Ectodermal cell (in vitro differentiated cells): ENCODE results near the gene CLASP2.
A peak's percentile ranks its signal among the peaks of the same experiment; 100 is the strongest.
"Not testable (repeated sequence)": the region's sequence is repeated elsewhere in the genome, so short reads cannot be mapped to it uniquely, and the experiment has no call there.

ENCODE experiments used
- H3K27ac ChIP-seq: 2 replicates; pipeline ENCODE4 v1.7.0; 2013; ENCODE audit warnings: mild to moderate bottlenecking, low read depth, low read length; ENCODE audit not compliant: insufficient read depth, poor library complexity, severe bottlenecking
- H3K27me3 ChIP-seq: 2 replicates; pipeline ENCODE4 v1.7.0; 2013; ENCODE audit warnings: mild to moderate bottlenecking, low read length; ENCODE audit not compliant: insufficient read depth, control insufficient read depth, poor library complexity, severe bottlenecking
- H3K36me3 ChIP-seq: one replicate; pipeline ENCODE4 v1.7.0; 2013; ENCODE audit warnings: low read length; ENCODE audit not compliant: control insufficient read depth, insufficient read depth
- H3K4me1 ChIP-seq: one replicate; pipeline ENCODE4 v1.7.0; 2013; ENCODE audit warnings: low read length; ENCODE audit not compliant: control insufficient read depth, insufficient read depth
- H3K4me3 ChIP-seq: 2 replicates; pipeline ENCODE4 v1.7.0; 2013; ENCODE audit warnings: low read depth, low read length, control low read depth; ENCODE audit not compliant: insufficient read depth
- H3K9me3 ChIP-seq: 2 replicates; pipeline ENCODE4 v1.7.0; 2013; ENCODE audit warnings: mild to moderate bottlenecking, low read length, moderate library complexity; ENCODE audit not compliant: control insufficient read depth
- WGBS, 2 experiments: methylation state at CpG; one replicate each; pipeline ENCODE4 v1.1.7; 2013; ENCODE audit warnings: missing lambda C conversion rate in 2 of 2; 5-methylcytosine and 5-hydroxymethylcytosine counted together

Gene CLASP2

DNA sequence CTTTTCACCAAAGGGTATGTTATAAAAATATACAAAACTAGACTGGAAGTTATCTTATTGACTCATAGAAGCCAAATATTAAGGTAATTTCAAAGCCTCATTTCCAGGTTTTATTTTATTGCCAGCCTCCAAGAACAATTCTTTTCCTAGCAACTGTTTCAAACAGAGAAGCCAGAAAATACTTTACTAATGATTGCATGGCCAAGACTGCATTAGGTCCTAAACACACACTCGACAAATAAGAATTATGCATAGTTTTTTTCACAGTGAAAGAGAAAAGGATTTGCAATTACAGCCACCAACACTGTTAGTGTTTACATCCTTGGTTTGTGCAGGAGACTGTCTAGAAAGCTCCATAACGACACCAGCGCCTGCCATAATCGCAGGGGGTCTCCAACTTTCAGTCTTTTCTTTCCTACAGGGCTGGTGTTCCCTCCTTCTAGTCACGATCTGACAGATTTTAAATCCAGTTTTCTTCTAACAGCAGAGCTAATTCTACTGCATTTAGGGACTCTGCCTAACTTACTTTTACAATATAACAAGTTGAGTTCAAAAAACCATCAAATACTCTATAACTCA is 58.1 kb downstream of the CLASP2 start:
- H3K4me1 ChIP-seq = peaks cover 22% of the 10 kb centered on the region
- H3K27ac ChIP-seq = peak overlapping the region; percentile 92
- WGBS, 2 experiments = 37 to 42% methylated on average over 5 of the region's 5 CpGs
- H3K4me3 ChIP-seq = peak overlapping the region; percentile 32
- no peaks in the 10 kb centered on the region for H3K36me3 ChIP-seq
- H3K9me3 ChIP-seq = no peaks in the 10 kb centered on the region
- no peaks in the 10 kb centered on the region for H3K27me3 ChIP-seq

DNA sequence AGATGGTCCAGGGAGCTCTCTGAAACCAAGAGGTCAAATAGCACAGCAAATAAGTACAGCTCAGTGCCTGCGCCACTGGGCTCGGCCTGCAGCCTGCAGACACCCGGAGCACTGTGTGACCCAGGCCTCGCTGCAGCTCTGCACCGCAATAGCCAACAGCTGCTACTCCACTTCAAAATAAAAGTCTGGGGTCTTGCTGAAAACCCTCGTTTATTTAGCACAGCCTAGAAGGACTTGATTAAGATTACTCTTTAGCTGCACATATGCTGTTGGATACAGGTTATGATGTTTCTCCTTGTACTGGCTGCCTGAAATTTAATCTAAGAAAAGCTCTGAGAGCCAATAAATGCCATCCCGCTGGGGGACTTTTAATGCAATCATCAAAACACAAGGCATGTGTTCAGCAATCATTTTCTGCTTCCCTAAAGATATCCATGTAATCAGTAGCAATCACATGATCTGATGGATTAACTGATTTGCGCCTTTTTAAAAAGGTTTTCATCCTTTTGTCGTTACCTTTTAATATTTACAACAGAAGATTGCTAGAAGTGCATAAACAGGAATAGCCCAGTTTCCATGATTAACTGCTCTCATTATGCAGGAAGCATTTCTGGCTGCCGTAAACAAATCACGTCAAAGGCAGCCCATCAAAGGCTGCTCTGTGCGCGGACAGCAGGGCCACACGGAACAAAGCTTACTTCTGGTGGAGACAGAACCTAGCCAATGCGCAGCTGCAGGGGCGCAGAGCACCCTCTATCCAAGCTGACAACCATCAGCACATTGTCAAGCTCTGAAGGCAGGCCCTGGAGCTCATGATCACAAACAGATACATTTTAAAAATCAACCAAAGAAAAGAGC is 58.8 kb downstream of the CLASP2 start:
- no peaks in the 10 kb centered on the region for H3K27me3 ChIP-seq
- no peaks in the 10 kb centered on the region for H3K9me3 ChIP-seq
- WGBS, 2 experiments = 4 to 5% methylated on average over 16 of the region's 16 CpGs
- peaks cover 22% of the 10 kb centered on the region for H3K4me1 ChIP-seq
- H3K4me3 ChIP-seq = peak overlapping the region; percentile 32
- no peaks in the 10 kb centered on the region for H3K36me3 ChIP-seq
- H3K27ac ChIP-seq = peak overlapping the region; percentile 92

- peak overlapping the region; percentile 32 for H3K4me3 ChIP-seq
- no peaks in the 10 kb centered on the region for H3K9me3 ChIP-seq
- H3K36me3 ChIP-seq = no peaks in the 10 kb centered on the region
- H3K27me3 ChIP-seq = no peaks in the 10 kb centered on the region
- peak overlapping the region; percentile 92 for H3K27ac ChIP-seq
- WGBS, 2 experiments = 80 to 84% methylated on average over 2 of the region's 2 CpGs
- H3K4me1 ChIP-seq = peaks cover 22% of the 10 kb centered on the region
These were observed 59.4 kb downstream of the CLASP2 start for GRCh38 chr3:33658621-33658990.

DNA sequence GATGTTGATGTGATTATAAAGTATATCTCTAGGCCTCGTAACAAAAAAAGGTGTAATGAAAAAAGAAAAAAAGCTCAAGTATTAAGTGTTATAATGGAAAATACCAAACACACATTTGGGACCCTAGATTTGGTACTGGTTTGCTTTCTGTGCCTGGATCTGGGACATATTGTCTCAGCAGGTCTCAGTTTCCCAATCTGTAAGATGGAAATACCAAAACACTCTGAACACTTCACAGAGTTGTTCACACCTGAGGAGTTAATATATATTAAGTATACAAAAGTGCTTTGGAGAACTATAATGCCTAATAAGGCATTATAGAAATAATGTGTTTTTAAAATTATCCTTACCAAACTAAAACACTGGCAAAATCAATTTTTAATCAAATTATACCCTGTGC is 60.0 kb downstream of the CLASP2 start:
- Histone ChIP-seq H3K4me1 (peaks cover 22% of the 10 kb centered on the region), H3K27ac (no peak overlapping the region), H3K4me3 (no peak overlapping the region), H3K9me3 (no peaks in the 10 kb centered on the region), H3K27me3 (no peaks in the 10 kb centered on the region), H3K36me3 (no peaks in the 10 kb centered on the region)
- WGBS, 2 experiments = 88% methylated on average over 1 of the region's 1 CpG; no CpG with 5 or more reads in 1 of the 2 experiments

GRCh38 chr3:33652736-33653135 is 65.3 kb downstream of the CLASP2 start:
- WGBS, 2 experiments = 88 to 92% methylated on average over 2 of the region's 2 CpGs
- Histone ChIP-seq H3K27ac (no peak overlapping the region), H3K27me3 (no peaks in the 10 kb centered on the region), H3K4me3 (no peak overlapping the region), H3K9me3 (no peaks in the 10 kb centered on the region), H3K36me3 (no peaks in the 10 kb centered on the region), H3K4me1 (no peaks in the 10 kb centered on the region)

DNA sequence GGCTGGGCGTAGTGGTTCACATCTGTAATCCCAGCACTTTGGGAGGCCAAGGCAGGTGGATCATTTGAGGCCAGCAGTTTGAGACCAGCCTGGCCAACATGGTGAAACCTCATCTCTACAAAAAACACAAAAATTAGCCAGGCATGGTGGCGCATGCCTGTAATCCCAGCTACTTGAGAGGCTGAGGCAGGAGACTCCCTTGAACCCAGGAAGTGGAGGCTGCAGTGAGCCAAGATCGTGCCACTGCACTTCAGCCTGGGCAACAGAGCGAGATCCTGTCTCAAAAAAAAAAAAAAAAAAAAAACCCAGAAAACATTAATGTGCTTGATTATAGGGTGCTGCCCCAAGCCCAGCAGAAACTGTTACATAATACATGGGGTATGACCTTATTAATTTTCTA is 67.0 kb downstream of the CLASP2 start:
- H3K27me3 ChIP-seq, H3K4me3 ChIP-seq, H3K4me1 ChIP-seq, H3K36me3 ChIP-seq, H3K27ac ChIP-seq, H3K9me3 ChIP-seq: not testable (repeated sequence)
- 93% methylated on average over 3 to 4 of the region's 4 CpGs for WGBS, 2 experiments

GRCh38 chr3:33650495-33650894 is 67.6 kb downstream of the CLASP2 start:
- no peaks in the 10 kb centered on the region for H3K27me3 ChIP-seq
- no peak overlapping the region for H3K27ac ChIP-seq
- H3K4me1 ChIP-seq = no peaks in the 10 kb centered on the region
- no peaks in the 10 kb centered on the region for H3K9me3 ChIP-seq
- H3K4me3 ChIP-seq = no peak overlapping the region
- WGBS, 2 experiments = 94 to 95% methylated on average over 1 of the region's 1 CpG
- no peaks in the 10 kb centered on the region for H3K36me3 ChIP-seq

DNA sequence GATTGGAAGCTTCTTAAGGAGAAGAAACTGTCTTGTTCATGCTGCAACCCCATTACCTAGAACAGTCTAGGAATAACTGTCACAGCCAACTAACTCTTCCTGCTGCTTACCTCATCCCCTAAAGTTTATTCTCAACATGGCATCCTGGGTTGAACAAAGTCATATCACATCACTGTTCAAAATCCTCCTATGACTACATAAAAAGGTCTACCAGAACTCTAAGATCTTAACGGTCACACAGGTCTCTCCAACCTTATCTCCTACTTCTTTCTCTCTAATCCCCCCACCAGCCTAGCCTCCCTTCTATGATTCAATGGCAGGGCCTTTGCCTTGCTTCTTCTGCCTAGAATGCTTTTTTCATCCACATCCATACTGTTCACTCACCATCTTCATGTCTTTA is 69.3 kb downstream of the CLASP2 start:
- no peak overlapping the region for H3K4me3 ChIP-seq
- no peaks in the 10 kb centered on the region for H3K4me1 ChIP-seq
- H3K27ac ChIP-seq = no peak overlapping the region

DNA sequence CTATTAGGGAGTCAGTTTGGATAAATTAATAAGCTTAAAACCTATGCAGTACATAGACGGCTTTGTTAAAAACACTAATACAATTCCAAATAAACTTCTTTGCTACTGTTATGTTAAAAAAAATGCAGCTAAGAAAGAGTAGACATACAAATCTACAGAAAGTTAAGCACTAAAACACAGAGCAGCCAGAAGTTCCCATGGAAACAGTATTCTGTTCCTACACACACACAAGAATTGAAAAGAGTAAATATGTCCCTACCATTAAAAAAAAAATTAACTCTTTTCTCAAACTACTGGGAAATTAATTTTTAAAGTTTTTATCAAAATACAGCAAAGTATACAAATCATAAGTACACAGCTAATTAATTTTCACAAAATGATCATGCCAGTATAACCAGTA is 71.6 kb downstream of the CLASP2 start:
- WGBS, 2 experiments = no CpG with 5 or more reads among the region's 1 CpG
- Histone ChIP-seq H3K27ac (no peak overlapping the region), H3K36me3 (no peaks in the 10 kb centered on the region), H3K9me3 (no peaks in the 10 kb centered on the region), H3K4me3 (no peak overlapping the region), H3K27me3 (no peaks in the 10 kb centered on the region), H3K4me1 (no peaks in the 10 kb centered on the region)

More for the DNA sequence above, 69.3 kb downstream of the CLASP2 start:
- Histone ChIP-seq H3K9me3 (no peaks in the 10 kb centered on the region), H3K27me3 (no peaks in the 10 kb centered on the region), H3K36me3 (no peaks in the 10 kb centered on the region)
- WGBS, 2 experiments = 89 to 96% methylated on average over 1 of the region's 1 CpG

DNA sequence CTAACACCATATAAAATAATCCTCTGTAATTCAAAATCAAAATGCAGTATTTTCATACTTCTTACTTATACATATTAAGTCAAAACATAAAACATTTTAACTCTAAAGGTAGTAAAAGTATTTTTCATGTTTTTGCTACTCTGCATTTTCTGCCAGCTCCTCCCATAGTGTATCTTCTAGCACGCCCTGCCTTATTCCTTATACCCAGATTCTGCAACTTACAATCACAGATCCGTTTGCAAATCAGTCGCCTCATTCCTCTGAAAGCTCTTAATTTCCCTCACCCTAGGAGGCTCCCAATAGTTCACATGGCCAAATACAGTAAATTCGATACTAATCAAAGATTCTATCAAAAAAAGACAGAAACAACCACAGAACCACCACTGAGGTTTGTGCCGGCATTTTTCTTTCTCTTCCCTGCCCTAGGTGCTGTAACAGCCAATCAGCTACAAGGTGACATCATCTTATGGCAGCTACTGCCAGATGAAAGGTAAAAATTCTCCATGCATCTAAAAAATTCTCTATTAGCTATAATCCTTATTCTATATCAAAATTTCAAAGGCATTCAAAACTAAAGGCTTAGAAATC is 72.9 kb downstream of the CLASP2 start:
- no peaks in the 10 kb centered on the region for H3K9me3 ChIP-seq
- H3K4me1 ChIP-seq = no peaks in the 10 kb centered on the region
- no peak overlapping the region for H3K27ac ChIP-seq
- no peak overlapping the region for H3K4me3 ChIP-seq
- no peaks in the 10 kb centered on the region for H3K36me3 ChIP-seq
- no peaks in the 10 kb centered on the region for H3K27me3 ChIP-seq
- 65 to 71% methylated on average over 5 of the region's 5 CpGs for WGBS, 2 experiments
